HCT116 (cell line): ENCODE data around the gene AMN. TPM values are rescaled to one million over a fixed set of nuclear protein-coding genes. Genes with fewer than 3 reads are reported as not detected.

Experiments used
- CEBPB ChIP-seq: IDR thresholded peaks from 2 replicates; pipeline ENCODE4 v1.6.1; 2012; ENCODE audit warnings: low read depth
- RAD21 ChIP-seq: IDR thresholded peaks from 2 replicates; pipeline ENCODE4 v1.6.1; 2012; ENCODE audit warnings: low read depth, mild to moderate bottlenecking
- REST ChIP-seq: IDR thresholded peaks from 2 replicates; pipeline ENCODE4 v1.6.1; 2012; ENCODE audit warnings: low read depth
- SP1 ChIP-seq: IDR thresholded peaks from 2 replicates; pipeline ENCODE4 v1.6.1; 2012; ENCODE audit warnings: low read depth
- SRF ChIP-seq: IDR thresholded peaks from 2 replicates; pipeline ENCODE4 v1.6.1; 2012; ENCODE audit warnings: low read depth
- YY1 ChIP-seq: IDR thresholded peaks from 2 replicates; pipeline ENCODE4 v1.6.1; 2011; ENCODE audit warnings: low read length, low read depth, moderate library complexity, mild to moderate bottlenecking; ENCODE audit not compliant: insufficient replicate concordance; ENCODE audit errors: extremely low read depth
- ZBTB33 ChIP-seq: IDR thresholded peaks from 2 replicates; pipeline ENCODE4 v1.6.1; 2011; ENCODE audit warnings: mild to moderate bottlenecking, low read length, moderate library complexity; ENCODE audit not compliant: insufficient replicate concordance; ENCODE audit errors: extremely low read depth
- total RNA-seq: library from RNA; stranded (reverse); gene quantifications from one replicate; pipeline ENCODE4 v1.2.1, GENCODE V29; 2021; ENCODE audit not compliant: unreplicated experiment

Gene AMN
- total RNA-seq, 1 experiment from 2014 or later = 5.7 TPM

GRCh38 chr14:102940729-102941362 lies 18.4 kb downstream of the AMN start (continued):
- TF ChIP-seq REST = no peak
- no peak for TF ChIP-seq RAD21
- no peak for TF ChIP-seq SRF
- TF ChIP-seq ZBTB33 = no peak
- no peak for TF ChIP-seq YY1
- no peak for TF ChIP-seq CEBPB
- TF ChIP-seq SP1 = no peak
